Lung (tissue), 12 donors: ENCODE data around the gene CDX2. TPM values are rescaled to one million over a fixed set of nuclear protein-coding genes. Genes with fewer than 3 reads are reported as not detected.

Experiments used
- ATAC-seq: fragments of 200-7000 bp; cut with Tn5 transposase; one replicate; pipeline ENCODE4 v1.9.1; 2020; ENCODE audit warnings: moderate number of reproducible peaks; ENCODE audit not compliant: insufficient read depth, low FRiP score
- DNase-seq, 3 donors: peaks; one replicate each; pipeline ENCODE4 v3.0.0-alpha.2; 2013 to 2017
- H3K27ac ChIP-seq, 2 donors: one replicate each; pipeline ENCODE4 v1.5.1; 2013; ENCODE audit warnings: mild to moderate bottlenecking in 2 of 2, moderate library complexity in 2 of 2, control low read depth in 1 of 2, inconsistent platforms in 1 of 2, low read depth in 1 of 2, low read length in 1 of 2
- H3K27me3 ChIP-seq, 3 donors: one replicate each; pipeline ENCODE4 v1.5.1; 2013; ENCODE audit warnings: low read length in 2 of 3; ENCODE audit not compliant: control insufficient read depth in 3 of 3, insufficient read depth in 3 of 3
- H3K36me3 ChIP-seq, 4 donors: one replicate each; pipeline ENCODE4 v1.5.1; 2013; ENCODE audit warnings: low read length in 4 of 4, mild to moderate bottlenecking in 1 of 4, moderate library complexity in 1 of 4; ENCODE audit not compliant: control insufficient read depth in 4 of 4, insufficient read depth in 4 of 4
- H3K4me1 ChIP-seq, 5 donors: one replicate each; pipeline ENCODE4 v1.5.1; 2013; ENCODE audit warnings: low read length in 5 of 5, mild to moderate bottlenecking in 2 of 5, moderate library complexity in 1 of 5; ENCODE audit not compliant: control insufficient read depth in 5 of 5, insufficient read depth in 5 of 5
- H3K4me3 ChIP-seq: one replicate; pipeline ENCODE4 v1.5.1; 2013; ENCODE audit warnings: mild to moderate bottlenecking, control low read depth, moderate library complexity
- H3K9ac ChIP-seq, 2 donors: one replicate each; pipeline ENCODE4 v1.5.1; 2013; ENCODE audit warnings: low read length in 2 of 2, control low read depth in 1 of 2; ENCODE audit not compliant: insufficient read depth in 1 of 2
- H3K9me3 ChIP-seq, 4 donors: one replicate each; pipeline ENCODE4 v1.5.1; 2013; ENCODE audit warnings: low read length in 3 of 4, mild to moderate bottlenecking in 1 of 4, moderate library complexity in 1 of 4; ENCODE audit not compliant: control insufficient read depth in 4 of 4, insufficient read depth in 3 of 4
- CTCF ChIP-seq: IDR thresholded peaks from 2 replicates; pipeline ENCODE4 v1.5.1; 2012; ENCODE audit warnings: mild to moderate bottlenecking; ENCODE audit errors: control extremely low read depth, extremely low read depth
- WGBS, 2 donors: extraction: QIAGEN DNeasy Blood & Tissue Kit; methylation state at CpG; one replicate each; pipeline ENCODE4 v1.1.7; 2013; 5-methylcytosine and 5-hydroxymethylcytosine counted together
- polyA plus RNA-seq, 2 donors: library from polyadenylated mRNA; stranded (reverse); fragments of 200-250 nt; gene quantifications; one replicate each; pipeline ENCODE4 v1.2.1, GENCODE V29; 2013
- total RNA-seq, 2 donors: library from RNA; depleted of rRNA in 1 of 2; stranded (reverse); fragments of >200 nt in 1 of 2; gene quantifications; one replicate each; pipeline ENCODE4 v1.2.1, GENCODE V29; 2014 to 2021
- donor health status: control.
- donor health status: control.
- donor health status: Bipolar disorder and iron deficiency.
- donor health status: healthy.
- donor health status: DM: yes; HTN: yes; CAD: no.

Gene CDX2
- total and polyA plus RNA-seq, 4 donors, result 0.12 TPM; not detected in 3

DNA sequence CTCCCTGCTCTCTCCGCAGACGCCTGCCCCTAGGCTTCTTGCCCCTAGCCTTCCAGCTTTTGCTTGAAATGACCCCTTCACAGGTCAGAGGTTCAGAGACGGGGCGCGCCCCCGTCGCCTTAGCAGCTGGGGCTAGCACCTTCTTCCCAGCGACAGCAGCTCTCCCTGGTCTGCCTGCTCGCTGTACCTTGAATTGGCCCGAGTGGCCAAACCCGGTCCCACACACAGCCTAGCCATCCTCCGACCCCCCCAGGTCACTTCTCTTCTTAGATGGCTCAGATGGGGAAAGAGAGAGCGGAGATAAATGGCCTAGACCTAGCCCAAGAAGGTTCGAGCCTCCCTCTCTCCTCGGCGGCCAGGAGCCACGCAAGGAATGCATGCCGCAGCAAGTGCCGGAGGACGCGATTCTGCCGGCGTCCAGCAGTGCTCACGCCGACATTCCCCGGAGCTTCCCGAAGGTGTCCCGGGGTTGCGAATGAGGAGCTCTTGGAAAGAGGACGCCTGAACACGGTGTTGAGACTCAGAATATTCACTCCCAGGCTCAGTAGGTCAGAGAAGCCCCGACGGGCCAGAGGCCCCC is 1.3 kb downstream of the CDX2 start:
- no peak overlapping the region for H3K4me3 ChIP-seq
- no peak overlapping the region for H3K27ac ChIP-seq
- no peak for DNase-seq
- H3K27me3 ChIP-seq, result peaks cover 37 to 93% (median 88%) of the 10 kb centered on the region in 3 donors
- ATAC-seq, result no peak
- H3K9ac ChIP-seq, result no peak overlapping the region
- H3K9me3 ChIP-seq, result peaks cover 0 to 5% (median 0%) of the 10 kb centered on the region in 4 donors
- WGBS, 2 donors, result 4% methylated on average over 33 of the region's 33 CpGs
- H3K36me3 ChIP-seq, result no peaks in the 10 kb centered on the region
- TF ChIP-seq CTCF, result no peak
- H3K4me1 ChIP-seq, result peaks cover 0 to 9% (median 5%) of the 10 kb centered on the region in 5 donors

GRCh38 chr13:27967203-27967735 is 1.8 kb downstream of the CDX2 start:
- Histone ChIP-seq H3K27me3 (peaks cover 36 to 94% (median 87%) of the 10 kb centered on the region in 3 donors), H3K9me3 (peaks cover 0 to 5% (median 0%) of the 10 kb centered on the region in 4 donors), H3K4me3 (no peak overlapping the region), H3K4me1 (peaks cover 0 to 9% (median 5%) of the 10 kb centered on the region in 5 donors), H3K9ac (no peak overlapping the region), H3K36me3 (no peaks in the 10 kb centered on the region), H3K27ac (no peak overlapping the region)
- TF ChIP-seq CTCF, result no peak
- DNase-seq (no peak), ATAC-seq (no peak)
- 6% methylated on average over 18 of the region's 18 CpGs for WGBS, 2 donors

GRCh38 chr13:27966641-27967202 is 2.4 kb downstream of the CDX2 start:
- TF ChIP-seq CTCF, result no peak
- Histone ChIP-seq H3K9ac (no peak overlapping the region), H3K27ac (no peak overlapping the region), H3K4me3 (no peak overlapping the region), H3K36me3 (no peaks in the 10 kb centered on the region), H3K9me3 (peaks cover 0 to 1% (median 0%) of the 10 kb centered on the region in 4 donors), H3K4me1 (peaks cover 0 to 9% (median 5%) of the 10 kb centered on the region in 5 donors), H3K27me3 (peaks cover 30 to 94% (median 85%) of the 10 kb centered on the region in 3 donors)
- 4% methylated on average over 29 to 38 of the region's 38 CpGs for WGBS, 2 donors
- DNase-seq (no peak), ATAC-seq (no peak)
